Urinary bladder (tissue), 4 donors: Measurements from ENCODE around the gene ZFP1. TPM values are rescaled to one million over a fixed set of nuclear protein-coding genes. Genes with fewer than 3 reads are reported as not detected.

Source experiments
- DNase-seq: peaks from one replicate; pipeline ENCODE4 v3.0.0-alpha.2; 2015; ENCODE audit errors: extremely low spot score
- H3K27ac ChIP-seq: one replicate; pipeline ENCODE4 v1.5.1; 2013; ENCODE audit warnings: low read depth, mild to moderate bottlenecking, moderate library complexity
- H3K36me3 ChIP-seq: one replicate; pipeline ENCODE4 v1.6.1; 2013; ENCODE audit warnings: mild to moderate bottlenecking, moderate library complexity; ENCODE audit not compliant: insufficient read depth
- H3K4me1 ChIP-seq: one replicate; pipeline ENCODE4 v1.6.1; 2013; ENCODE audit warnings: mild to moderate bottlenecking, moderate library complexity; ENCODE audit not compliant: insufficient read depth
- H3K4me3 ChIP-seq: one replicate; pipeline ENCODE4 v1.5.1; 2013; ENCODE audit warnings: low read depth, low read length
- WGBS: extraction: QIAGEN DNeasy Blood & Tissue Kit; methylation state at CpG from one replicate; pipeline ENCODE4 v1.1.7; 2013; 5-methylcytosine and 5-hydroxymethylcytosine counted together
- polyA plus RNA-seq: library from polyadenylated mRNA; stranded (reverse); fragments of 200-250 nt; gene quantifications from one replicate; pipeline ENCODE4 v1.2.3, GENCODE V29; 2013
- total RNA-seq: library from RNA; depleted of rRNA; stranded (reverse); fragments of >200 nt; gene quantifications from one replicate; pipeline ENCODE4 v1.2.3, GENCODE V29; 2014
- donor health status: healthy with polysubstance abuse.
- donor health status: healthy.

Gene ZFP1
- total and polyA plus RNA-seq, 2 donors: 10.6 to 34.0 TPM

DNA sequence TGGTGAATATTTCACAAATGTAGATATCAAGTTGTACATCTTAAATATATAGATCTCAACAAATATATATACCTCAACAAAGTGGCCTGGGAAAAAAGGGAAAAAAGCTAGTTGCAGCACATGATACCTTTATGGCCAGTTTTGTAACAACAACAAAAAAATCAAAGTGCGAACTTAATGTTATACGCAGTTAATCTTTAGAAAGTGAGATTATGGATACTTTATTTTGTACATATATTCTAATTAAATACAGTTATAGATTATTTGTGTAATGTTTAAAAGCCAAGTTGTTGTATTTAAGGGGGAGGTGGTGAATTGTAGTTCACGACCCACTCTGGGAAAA is 385 bp upstream of the ZFP1 start:
- 57% methylated on average over 3 of the region's 3 CpGs for WGBS
- Histone ChIP-seq H3K4me1 (no peaks in the 10 kb centered on the region), H3K4me3 (no peak overlapping the region), H3K27ac (no peak overlapping the region), H3K36me3 (no peaks in the 10 kb centered on the region)
- DNase-seq: no peak

DNA sequence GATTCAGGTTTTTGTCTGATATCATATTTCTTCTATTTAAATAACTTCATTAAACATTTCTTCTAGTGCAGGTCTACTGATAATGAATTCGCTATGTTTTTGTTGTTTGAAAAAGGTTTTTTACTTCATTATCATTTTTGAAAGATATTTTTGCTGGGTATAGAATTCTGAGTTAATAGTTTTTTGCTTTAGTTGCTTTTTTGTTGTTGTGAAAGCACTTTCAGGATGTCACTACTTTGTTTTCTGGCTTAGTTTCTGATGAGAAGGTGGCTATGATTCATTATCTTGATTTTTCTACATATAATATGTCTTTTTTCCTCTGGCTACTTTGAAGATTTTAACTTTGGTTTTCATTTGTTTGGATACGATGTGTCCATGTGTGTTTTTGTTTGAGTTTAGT is 3.5 kb downstream of the ZFP1 start:
- H3K27ac ChIP-seq: no peak overlapping the region
- no peak overlapping the region for H3K4me3 ChIP-seq
- H3K4me1 ChIP-seq: no peaks in the 10 kb centered on the region
- H3K36me3 ChIP-seq: no peaks in the 10 kb centered on the region
- 48% methylated on average over 2 of the region's 2 CpGs for WGBS
- no peak for DNase-seq

DNA sequence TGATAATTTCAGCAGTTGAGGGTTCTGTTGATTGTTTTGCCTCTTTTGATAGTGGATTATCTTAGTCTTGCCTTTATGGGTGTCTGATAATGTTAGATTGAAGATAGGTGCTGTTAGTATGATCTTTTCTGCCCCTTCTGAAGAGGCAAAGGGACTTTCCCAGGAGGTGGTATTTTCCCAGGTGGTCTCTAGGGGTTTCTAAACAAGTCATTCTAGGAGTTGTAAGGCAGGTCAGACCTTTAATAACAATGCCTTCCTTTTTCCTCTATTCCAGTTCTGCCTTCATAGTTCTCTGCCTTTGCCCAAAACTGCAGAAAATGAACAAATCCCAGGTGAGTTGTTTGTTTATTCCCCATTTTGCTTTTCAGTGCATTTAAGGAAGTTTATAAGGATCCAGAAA is 4.3 kb downstream of the ZFP1 start:
- no peak overlapping the region for H3K4me3 ChIP-seq
- H3K36me3 ChIP-seq: no peaks in the 10 kb centered on the region
- no peak for DNase-seq
- no peaks in the 10 kb centered on the region for H3K4me1 ChIP-seq
- H3K27ac ChIP-seq: no peak overlapping the region

DNA sequence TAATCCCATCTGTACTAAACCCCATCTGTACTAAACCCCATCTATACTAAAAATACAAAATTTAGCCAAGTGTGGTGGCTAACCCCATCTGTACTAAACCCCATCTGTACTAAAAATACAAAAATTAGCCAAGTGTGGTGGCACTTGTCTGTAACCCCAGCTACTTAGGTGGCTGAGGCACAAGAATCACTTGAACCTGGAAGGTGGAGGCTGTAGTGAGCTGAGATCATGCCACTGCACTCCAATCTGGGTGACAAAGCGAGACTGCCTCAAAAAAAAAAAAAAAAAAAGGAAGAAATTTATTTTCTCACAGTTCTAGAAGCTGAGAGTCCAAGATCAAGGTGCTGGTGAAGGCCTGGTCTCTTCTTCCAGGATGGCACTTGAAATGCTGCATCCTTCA is 12.1 kb downstream of the ZFP1 start:
- Histone ChIP-seq H3K36me3 (no peaks in the 10 kb centered on the region), H3K27ac (no peak overlapping the region), H3K4me1 (no peaks in the 10 kb centered on the region), H3K4me3 (no peak overlapping the region)
- 94% methylated on average over 1 of the region's 1 CpG for WGBS
- DNase-seq: no peak

DNA sequence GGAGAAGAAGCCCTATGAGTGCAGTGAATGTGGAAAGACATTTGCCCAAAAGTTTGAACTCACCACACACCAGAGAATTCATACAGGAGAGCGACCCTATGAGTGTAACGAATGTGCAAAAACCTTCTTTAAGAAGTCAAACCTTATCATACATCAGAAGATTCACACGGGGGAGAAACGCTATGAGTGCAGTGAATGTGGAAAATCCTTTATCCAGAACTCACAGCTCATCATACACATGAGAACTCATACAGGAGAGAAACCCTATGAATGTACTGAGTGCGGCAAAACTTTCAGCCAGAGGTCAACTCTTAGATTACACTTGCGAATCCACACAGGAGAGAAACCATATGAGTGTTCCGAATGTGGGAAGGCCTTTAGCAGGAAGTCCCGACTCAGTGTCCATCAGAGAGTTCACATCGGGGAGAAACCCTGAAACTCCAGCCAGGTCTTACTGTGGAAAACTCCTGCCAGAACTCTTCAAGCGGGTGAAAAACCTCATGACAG is 21.6 kb downstream of the ZFP1 start:
- WGBS: 98% methylated on average over 10 of the region's 10 CpGs
- Histone ChIP-seq H3K36me3 (peaks cover 10% of the 10 kb centered on the region), H3K4me1 (no peaks in the 10 kb centered on the region), H3K4me3 (no peak overlapping the region), H3K27ac (no peak overlapping the region)
- no peak for DNase-seq

DNA sequence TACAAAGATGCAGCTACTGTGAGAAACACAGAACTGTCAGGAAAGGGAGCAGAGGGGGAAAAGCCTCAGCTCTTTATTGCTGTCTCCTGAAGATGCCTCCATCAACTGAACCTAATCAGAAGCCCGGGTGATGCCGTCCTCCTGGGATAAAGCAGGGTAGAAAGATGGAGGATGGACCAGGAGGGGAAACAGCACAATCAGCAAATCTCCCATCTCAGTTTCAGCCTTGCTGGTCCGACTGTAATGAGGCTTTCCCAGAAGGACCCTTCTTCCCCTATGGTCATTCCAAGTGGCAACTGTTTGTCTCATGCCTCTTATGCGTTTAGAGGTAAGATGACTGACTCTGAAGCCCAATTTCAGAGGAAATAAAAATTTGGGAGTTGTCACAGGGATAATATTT is 24.3 kb downstream of the ZFP1 start:
- no peak overlapping the region for H3K4me3 ChIP-seq
- H3K36me3 ChIP-seq: peaks cover 10% of the 10 kb centered on the region
- DNase-seq: no peak
- H3K4me1 ChIP-seq: no peaks in the 10 kb centered on the region
- WGBS: 94% methylated on average over 4 of the region's 4 CpGs
- no peak overlapping the region for H3K27ac ChIP-seq

DNA sequence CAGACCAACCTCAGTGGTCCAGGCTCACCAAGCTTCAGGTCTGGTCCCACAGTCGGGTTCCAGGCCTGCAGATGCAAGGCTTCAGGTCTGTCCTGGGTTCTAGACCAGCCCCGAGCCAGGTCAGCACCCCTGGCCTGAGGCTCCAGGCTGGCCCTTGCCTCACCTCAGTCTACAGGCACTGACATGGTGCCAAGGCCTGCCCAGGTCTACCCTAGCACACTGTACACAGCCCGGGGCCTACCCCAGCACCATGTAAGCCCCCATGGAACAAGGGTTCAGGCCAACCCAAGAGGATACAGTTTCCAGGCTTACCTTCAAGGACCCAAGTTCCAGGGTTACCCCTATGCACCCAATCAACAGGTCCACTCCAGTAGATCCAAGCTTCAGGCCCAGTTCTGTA is 26.8 kb downstream of the ZFP1 start:
- DNase-seq: no peak
- H3K4me3 ChIP-seq: no peak overlapping the region
- H3K27ac ChIP-seq: no peak overlapping the region
- H3K4me1 ChIP-seq: no peaks in the 10 kb centered on the region
- 96% methylated on average over 3 of the region's 3 CpGs for WGBS
- H3K36me3 ChIP-seq: no peaks in the 10 kb centered on the region

DNA sequence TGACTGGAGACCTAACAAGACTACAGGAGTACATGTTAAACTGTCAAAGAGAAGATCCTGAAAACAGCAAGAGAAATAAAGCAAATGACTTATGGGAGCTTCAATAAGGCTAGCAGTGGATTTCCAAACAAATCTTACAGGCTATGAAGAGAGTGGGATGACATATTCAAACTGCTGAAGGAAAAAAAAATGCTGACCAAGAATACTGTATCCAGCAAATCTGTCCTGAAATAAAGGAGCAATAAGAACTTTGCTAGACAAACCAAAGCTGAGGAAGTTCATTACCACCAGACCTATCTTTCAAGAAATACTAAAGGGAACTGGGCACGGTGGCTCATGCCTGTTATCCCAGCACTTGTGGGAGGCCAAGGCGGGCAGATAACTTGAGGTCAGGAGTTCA is 28.6 kb downstream of the ZFP1 start:
- Histone ChIP-seq H3K36me3 (no peaks in the 10 kb centered on the region), H3K27ac (no peak overlapping the region), H3K4me1 (no peaks in the 10 kb centered on the region), H3K4me3 (no peak overlapping the region)
- DNase-seq: no peak
- 100% methylated on average over 2 of the region's 2 CpGs for WGBS

DNA sequence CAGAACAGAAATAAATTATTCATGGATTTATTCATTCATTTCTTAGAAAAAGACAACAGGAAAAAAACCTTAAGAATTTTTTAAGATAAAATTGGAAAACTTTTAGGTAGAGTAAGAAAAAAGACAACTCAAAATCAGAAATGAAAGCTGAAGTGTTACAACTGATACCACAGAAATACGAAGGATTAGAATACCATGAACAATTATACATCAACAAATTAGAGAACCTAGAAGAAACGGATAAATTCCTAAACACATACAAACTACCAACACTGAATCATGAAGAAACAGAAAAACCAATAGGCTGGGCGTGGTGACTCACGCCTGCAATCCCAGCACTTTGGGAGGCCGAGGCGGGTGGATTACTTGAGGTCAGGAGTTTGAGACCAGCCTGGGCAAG is 30.9 kb downstream of the ZFP1 start:
- Histone ChIP-seq H3K27ac (no peak overlapping the region), H3K4me1 (no peaks in the 10 kb centered on the region), H3K4me3 (no peak overlapping the region), H3K36me3 (no peaks in the 10 kb centered on the region)
- WGBS: 93% methylated on average over 6 of the region's 6 CpGs
- no peak for DNase-seq

DNA sequence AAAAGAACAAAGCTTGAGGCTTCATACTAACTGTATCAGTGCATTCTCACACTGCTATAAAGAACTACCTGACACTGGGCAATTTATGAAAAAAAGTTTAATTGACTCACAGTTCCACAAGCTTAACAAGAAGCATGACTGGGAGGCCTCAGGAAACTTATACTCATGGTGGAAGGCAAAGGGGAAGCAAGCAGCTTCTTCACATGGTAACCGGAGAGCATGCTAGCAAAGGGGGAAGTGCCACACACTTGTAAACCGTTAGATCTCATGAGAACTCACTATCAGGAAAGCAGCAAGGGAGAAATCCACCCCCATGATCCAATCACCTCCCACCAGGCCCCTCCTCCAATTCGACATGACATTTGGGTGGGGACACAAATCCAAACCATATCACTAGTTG is 33.3 kb downstream of the ZFP1 start:
- 31% methylated on average over 3 of the region's 3 CpGs for WGBS
- no peaks in the 10 kb centered on the region for H3K4me1 ChIP-seq
- H3K4me3 ChIP-seq: no peak overlapping the region
- no peaks in the 10 kb centered on the region for H3K36me3 ChIP-seq
- H3K27ac ChIP-seq: no peak overlapping the region
- DNase-seq: no peak

DNA sequence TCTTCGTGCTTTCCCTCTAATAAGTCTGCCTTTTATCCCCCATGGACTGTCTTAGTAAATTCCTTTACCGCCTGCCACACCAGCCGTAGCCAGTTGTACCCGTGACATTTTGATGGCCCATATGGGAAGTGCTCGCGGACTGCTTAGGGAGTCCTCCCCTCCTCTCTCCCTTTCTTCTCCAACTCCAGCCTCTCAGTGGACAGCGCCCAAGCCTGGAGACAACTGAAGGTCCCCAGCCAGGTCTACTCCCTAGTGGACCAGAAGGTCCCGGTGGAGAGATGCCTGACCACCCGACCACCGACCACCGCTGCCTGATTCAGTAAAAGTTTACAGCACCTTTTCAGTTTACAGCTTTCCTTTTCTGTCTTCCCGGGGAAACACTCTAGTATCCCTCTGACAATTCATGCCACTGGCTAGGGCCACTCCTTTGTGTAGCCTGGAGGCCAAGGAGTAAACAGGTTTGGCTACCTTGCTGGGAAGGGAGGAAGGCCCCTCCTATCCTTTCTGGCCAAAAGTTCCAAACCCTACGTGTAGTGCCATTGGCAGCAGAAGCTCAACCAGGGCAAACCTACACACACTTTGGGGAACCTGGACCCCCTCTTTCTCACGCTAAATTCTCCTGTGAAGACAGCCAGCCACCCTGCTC is 40.6 kb downstream of the ZFP1 start:
- 75% methylated on average over 14 of the region's 14 CpGs for WGBS
- Histone ChIP-seq H3K4me3 (no peak overlapping the region), H3K36me3 (no peaks in the 10 kb centered on the region), H3K4me1 (no peaks in the 10 kb centered on the region), H3K27ac (no peak overlapping the region)
- DNase-seq: no peak

DNA sequence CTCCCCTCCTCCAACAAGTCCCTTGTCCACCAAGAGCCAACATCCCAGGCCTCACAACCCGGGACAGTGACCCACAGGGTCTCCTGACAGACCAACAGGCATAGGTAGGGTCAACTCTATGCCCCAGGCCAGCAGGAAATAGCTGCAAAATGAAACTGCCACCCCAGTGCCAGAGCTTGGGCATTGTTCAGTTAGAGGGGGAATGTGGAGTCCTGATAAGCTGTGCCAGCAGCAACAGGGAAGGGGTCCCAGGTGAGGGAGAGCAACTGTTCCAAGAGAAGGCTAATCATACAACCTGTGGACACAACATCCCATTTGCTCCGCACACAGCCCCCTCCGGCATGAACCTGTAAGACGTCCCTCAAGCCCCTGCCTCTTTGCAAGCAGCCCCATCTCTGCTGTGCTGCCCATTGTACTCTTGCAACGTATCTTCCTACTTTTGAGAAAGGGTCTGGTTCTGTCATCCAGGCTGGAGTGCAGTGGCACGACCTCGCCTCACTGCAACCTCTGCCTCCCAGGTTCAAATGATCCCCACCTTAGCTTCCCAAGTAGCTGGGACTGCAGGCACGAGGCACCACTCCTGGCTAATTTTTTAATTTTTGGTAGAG is 41.4 kb downstream of the ZFP1 start:
- WGBS: 86% methylated on average over 8 of the region's 8 CpGs

DNA sequence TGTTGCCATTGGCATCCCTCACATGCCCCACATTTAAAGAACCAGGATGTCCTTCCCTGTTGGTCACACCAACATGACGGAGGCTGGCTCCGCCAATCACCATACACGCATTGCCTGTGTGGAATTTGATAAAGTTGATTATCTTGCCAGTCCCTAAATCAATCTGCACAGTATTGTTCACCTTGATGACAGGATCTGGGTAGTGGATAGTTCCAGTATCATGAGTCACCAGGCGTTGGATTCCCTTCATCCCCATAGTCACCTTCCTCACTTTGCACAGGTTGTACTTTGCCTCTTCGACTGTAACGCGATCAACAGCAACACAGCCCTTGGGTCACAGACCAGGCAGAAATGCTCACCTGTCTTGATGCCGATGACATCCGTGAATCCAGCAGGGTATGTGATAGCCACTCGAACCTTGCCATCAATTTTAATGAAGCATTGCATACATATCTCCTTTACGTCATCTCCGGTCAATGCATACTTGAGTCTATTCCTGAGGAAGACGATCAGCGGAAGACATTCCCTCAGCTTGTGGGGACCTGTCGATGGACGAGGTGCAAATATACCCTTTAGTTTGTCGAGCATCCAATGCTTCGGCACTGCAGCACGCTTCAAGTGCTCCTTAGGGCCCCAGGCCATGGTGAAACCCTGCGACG is 44.4 kb downstream of the ZFP1 start:
- H3K36me3 ChIP-seq: no peaks in the 10 kb centered on the region
- H3K4me1 ChIP-seq: no peaks in the 10 kb centered on the region
- 85% methylated on average over 21 of the region's 21 CpGs for WGBS
- no peak overlapping the region for H3K4me3 ChIP-seq
- no peak overlapping the region for H3K27ac ChIP-seq
- no peak for DNase-seq

More for the DNA sequence above, 41.4 kb downstream of the ZFP1 start:
- H3K4me3 ChIP-seq: no peak overlapping the region
- DNase-seq: no peak
- H3K27ac ChIP-seq: no peak overlapping the region
- no peaks in the 10 kb centered on the region for H3K36me3 ChIP-seq
- H3K4me1 ChIP-seq: no peaks in the 10 kb centered on the region

DNA sequence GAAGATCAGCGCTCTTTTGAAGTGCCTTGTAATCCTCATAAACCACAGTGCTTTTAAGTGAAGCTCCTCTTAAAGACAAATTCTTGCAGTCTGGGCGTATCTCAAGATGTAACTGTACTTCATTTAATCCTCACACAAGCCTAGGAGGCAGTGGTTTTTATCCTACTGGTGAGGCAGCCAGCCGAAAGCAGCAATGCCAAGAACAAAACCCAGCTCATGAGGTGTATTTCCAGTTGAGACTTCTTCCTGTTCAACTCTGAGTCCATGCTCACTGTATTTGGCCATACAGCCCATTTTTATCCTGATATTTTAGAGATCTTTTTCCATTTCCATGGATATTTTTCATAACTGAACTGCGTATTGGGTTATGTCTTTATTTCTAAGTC is 44.9 kb downstream of the ZFP1 start:
- DNase-seq: no peak
- no peak overlapping the region for H3K27ac ChIP-seq
- H3K4me3 ChIP-seq: no peak overlapping the region
- no peaks in the 10 kb centered on the region for H3K4me1 ChIP-seq
- H3K36me3 ChIP-seq: no peaks in the 10 kb centered on the region
- WGBS: 83% methylated on average over 4 of the region's 4 CpGs
